ENCODE data around the gene ARHGEF9.

Gene ARHGEF9

DNA sequence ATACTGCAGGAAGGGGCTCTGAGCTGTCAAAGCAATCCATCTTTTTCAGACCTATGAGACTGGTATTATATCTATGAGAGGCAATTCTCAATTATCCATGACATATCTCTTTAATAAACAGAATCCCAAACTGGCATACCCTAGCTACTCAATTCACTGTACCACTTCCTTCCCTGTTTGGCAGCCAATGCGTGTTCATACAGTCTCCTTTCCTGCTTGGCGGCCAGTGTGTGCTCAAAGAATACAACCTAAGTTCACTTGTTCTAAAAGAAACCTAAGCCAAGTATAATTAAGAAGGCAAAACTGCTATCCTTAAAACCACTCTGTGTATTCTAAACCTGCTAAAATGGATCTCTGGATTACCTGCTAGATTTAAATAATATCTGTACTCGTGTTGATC lies 38.3 kb downstream of the ARHGEF9 start:
- no peak for DNase-seq (ENCODE audit: low read depth, low spot score)

DNA sequence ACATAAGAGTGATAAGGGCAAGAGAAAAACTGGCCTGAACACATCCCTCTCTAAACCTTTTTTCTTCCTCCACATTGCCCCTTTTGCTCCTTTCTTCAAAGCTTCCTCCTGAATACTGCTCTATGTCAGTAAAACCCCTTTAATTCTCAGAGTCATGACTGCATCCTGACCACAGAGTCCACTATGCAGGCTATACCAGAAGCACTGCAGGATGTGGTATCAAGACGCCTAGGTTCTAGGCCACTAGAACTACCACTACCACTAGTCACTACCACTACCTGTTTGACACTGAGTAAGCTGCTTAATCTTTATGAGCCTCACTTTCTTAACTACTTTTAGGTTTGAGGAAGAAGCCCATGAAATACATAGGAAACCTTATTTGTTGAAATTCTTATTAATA lies 38.7 kb downstream of the ARHGEF9 start:
- no peak for DNase-seq (ENCODE audit: low read depth, low spot score)

DNA sequence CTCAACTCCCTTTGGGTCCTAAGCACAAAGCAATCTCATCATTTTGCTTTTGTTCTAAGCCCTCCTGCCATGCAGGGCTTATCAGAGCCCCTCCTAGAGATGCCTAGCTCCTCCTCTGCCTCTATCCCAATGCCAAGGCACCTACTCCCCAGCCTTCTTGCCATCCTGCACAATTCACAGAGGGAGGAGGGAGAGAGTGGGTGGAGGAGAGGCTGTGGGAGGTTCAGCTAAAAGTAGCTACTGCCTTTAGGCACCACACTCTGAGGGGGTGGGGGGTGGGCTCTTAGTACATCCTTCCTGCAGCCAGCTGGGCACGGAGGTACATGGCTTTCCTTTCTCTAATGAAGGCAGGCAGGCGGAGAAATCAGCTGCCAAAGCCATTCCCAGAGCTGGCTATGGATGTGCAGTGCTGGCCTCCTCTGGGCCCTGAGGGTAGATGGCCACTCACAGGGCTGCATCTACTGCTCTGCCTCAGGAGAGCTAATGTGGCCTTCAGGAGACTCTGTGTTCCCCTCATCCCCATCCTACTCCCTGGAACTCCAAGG lies 40.1 kb downstream of the ARHGEF9 start:
- DNase-seq (ENCODE audit: low read depth, low spot score) = no peak

DNA sequence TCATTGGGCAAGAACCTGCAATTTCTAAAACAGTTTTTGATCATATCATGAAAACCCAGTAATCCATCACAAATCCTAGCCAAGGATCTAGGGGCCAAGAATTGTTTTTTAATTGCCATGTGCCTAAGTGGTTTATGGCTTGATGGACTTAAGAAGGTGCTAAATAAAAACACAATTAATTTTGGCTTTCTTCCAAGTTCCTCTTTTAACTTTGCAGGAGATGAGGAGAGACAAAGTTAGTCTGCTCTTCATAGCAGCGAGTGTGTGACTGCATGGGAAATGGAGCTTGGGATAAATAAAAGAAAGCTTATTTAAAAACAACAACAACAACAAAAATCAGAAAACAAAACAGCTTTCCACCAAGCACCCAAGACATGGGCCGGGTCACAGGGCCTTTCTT lies 41.4 kb downstream of the ARHGEF9 start:
- DNase-seq (ENCODE audit: low read depth, low spot score) = no peak

DNA sequence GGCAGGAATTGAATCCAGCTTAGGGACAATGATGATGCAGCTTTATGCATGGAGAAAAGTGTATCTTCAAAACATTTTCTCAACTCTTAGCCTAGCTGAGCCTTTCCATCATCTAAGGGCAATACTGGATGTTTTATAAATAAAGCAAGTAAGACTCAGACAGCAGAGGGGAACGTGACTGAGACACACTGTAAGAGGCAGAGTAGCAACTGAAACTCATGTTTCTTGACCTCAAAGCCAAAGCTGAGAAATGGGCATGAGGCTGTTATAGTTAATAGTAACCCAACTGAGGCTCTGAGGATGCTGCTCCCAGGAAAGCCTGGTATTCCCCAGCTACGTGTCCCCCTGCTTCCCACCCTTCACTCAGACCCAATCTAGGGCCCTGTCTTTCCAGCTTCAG lies 44.6 kb downstream of the ARHGEF9 start:
- DNase-seq (ENCODE audit: low read depth, low spot score) = no peak

DNA sequence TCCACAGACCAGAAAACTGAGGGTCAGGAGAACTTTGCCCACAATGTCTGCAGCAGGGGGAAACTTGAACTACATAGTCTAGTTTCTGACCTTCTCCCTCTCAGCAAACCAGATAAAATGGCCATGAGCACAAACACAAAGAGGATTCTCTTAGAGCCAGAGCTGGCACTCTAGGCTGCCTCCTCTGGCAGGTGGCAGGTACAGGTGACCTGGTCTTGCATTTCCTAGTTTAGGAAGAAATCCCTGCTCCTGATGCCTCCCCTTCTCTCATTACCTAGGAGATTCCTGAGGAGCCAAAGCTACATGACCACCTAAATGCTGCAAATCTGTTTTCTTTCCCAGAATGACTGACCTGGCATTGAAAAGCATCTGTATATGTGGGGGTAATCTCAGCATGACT lies 45.1 kb downstream of the ARHGEF9 start:
- no peak for DNase-seq (ENCODE audit: low read depth, low spot score)

DNA sequence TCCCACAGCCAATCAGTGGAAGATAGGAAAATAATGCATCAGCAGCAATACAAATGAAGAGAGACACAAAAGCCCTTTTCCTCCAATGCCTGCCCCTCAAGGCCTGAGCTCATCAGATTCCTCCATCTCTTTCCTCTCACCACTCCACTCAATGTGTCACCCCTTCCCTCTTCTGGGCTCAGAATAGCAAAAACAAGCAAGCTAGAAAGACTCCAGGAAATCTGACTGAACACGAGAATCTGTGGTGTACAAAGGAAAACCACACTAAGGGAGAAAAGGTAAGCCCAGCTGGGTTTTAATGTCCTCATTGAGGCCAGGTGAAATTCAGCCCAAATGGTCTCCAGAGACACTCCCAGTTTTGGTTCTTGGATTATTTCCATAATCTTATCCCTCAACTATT lies 46.3 kb downstream of the ARHGEF9 start:
- no peak for DNase-seq (ENCODE audit: low read depth, low spot score)

DNA sequence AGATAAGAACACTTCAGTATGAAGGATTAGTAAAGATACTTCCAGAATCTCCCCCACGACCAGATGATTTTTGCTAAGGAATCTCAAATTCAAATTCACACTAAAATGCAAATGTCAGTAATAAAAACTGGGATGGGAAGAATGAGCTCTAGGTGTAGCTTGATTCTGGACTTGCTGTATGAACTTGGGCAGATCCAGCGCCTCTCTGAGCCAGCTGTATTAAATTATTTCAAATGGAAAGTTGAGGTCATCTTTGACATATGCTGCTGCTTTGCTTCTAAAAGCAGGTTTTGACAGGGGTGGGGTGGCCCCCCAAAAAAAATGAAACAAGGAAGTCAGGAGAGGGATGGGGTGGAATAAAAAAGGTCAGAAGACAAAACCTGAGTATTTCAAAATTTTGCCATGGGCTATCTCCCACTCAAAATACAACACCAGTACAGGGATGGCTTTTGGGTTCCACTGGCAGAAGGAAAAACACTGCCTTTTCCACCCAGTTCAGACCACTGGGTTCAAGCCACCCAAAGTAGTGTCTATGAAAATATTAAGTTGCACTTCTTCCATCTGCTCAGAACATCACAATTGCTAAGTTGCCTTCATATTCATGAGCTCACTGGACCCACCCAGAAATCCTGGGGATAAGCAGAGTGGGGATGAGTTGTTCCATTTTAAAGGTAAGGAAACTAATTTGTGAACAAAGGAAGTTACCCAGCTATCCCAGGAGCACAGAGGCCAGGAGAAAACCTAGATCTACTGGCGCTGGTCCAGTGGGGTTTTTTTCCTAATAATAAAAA lies 47.7 kb downstream of the ARHGEF9 start:
- DNase-seq (ENCODE audit: low read depth, low spot score) = no peak

DNA sequence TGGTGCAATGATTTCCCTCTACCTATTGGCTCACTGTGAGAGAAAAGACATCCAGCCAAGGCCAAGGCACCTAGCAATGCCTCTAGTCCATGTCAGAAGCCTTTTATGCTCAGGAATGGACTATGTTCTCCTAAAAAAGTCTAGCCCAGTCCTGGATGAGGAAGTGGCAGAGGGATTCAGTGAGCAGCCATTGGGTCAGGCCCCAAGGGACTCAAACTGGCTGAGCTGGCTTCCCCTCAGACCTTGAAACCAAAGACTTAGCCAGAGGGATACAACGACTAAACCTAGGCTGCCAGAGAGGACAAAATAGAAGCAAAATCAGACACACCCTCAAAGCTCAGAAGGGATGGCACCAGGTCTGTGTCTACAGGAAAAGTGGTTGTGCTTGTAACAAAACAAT lies 49.1 kb downstream of the ARHGEF9 start:
- no peak for DNase-seq (ENCODE audit: low read depth, low spot score)

DNA sequence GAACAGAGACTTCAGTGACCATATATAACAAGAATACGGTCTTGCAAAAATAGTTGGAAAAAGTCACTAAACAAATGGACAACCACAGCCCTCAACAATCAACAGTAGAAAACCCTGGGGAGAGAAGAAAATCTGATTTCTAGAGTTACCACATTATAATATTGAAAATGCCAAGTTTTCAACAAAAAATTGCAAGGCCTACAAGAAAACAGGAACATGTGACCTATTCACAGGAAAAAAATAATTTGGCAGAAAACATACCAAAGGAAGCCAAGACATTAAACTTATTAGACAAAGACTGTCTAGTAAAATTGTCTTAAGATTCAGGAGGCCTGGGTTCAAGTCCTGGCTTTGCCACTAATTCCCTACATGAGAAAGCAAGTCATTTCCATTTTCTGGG lies 64.7 kb downstream of the ARHGEF9 start:
- DNase-seq (ENCODE audit: low read depth, low spot score) = no peak

DNA sequence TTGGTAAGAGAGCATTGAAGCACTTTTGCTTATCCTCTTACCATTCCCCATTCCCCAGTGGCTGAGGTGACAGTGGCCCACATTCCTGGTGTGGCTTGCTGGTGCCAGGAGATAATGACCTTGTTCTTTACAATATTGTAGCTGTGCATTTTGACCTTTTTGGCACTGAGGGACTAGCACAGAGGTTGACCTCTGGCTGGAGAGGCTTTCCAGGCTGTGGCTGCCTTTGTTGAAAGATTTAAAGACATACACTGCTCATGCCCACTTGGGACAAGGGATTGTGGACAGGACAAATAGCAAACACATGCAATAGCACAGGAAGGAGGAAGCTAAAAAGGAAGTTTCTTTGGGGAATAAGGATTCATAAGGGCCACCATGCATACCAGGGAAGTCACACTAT lies 65.4 kb downstream of the ARHGEF9 start:
- no peak for DNase-seq (ENCODE audit: low read depth, low spot score)

DNA sequence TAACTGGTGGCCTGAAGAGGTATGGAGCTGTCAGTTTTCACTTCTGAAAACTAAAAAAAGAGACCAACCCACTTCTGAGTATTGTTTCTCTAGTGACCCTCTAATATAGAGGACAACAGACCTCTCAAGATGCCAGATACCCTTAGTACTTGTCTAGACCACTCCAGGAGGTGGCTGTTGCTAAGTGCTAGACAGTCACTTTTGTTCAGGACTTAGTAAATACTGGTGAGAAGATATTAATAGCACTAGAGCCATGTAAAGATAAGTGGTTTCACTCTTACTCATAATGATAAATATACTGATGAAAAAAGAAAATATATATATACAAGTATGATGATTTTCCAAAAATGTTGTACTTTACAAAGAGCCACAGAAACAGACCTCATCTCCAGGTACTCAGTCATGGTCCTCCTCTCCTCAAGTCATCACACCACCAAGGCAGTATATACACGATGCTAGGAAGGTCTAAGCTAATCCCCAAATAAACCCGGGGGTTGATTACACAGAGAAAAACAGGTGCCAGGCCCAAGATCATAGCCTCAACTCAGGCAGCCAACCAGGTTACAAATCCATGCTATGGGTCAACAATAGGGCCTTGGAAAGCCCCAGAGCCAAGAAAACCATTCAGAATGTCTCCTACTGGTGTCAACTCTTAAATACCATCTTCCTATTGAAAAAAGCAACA lies 66.9 kb downstream of the ARHGEF9 start:
- DNase-seq (ENCODE audit: low read depth, low spot score) = no peak

DNA sequence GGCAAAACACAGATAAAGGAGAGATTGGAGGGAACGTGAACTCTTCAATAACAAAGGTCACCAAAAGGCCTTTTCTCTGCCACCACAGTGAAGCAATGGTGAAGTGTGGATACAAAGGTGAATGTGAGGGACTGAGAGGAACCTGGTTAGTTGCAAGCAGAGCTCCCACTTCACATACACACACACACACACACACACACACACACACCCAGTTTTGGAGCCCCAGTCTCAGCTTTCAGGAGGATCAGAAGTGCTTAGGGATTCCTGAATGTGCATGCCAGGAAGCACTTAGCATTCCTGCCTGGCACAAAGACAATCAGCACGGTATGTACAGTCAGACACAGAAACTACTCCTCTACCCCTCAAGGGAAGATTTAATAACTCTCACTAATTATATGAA lies 71.5 kb downstream of the ARHGEF9 start:
- peak; percentile 61 for DNase-seq (ENCODE audit: low read depth, low spot score)

DNA sequence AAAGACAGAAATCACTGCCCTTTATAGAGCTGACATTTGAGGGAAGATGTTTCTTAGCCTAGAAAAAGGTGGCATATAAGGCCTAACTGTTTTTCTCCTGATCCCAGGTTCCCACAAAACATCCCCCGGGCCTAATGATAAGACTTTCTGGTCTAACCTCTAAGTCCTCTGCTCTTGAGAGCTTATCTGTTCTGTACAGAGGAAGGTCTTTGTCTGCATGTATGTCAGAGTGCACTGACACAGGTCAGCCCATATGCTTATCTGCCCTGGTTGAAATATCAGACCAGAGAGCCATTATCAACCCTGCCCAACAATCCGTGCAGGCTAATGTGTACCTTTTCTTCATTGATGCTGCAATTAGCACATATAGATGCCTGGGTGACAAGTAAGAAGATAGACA lies 76.2 kb downstream of the ARHGEF9 start:
- no peak for DNase-seq (ENCODE audit: low read depth, low spot score)

DNA sequence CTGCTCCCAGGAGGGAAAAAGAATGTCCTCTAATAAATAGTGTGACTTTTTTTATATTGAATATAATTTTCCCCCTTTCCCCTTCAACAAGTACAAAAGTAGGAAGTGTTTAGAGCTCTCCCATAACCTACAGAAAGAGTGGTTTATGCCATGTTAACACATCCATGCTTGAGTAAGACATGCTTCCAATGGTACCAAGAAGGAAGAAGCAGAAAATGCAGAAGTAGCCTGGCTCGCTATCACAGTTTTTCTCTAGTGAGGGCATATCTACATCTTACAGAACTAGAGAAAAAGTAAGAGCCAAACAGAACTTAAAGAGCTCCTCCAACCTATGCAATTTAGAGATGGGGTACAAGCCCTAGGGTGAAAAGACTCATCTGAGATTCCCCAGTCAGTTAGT lies 82.5 kb downstream of the ARHGEF9 start:
- no peak for DNase-seq (ENCODE audit: low read depth, low spot score)

DNA sequence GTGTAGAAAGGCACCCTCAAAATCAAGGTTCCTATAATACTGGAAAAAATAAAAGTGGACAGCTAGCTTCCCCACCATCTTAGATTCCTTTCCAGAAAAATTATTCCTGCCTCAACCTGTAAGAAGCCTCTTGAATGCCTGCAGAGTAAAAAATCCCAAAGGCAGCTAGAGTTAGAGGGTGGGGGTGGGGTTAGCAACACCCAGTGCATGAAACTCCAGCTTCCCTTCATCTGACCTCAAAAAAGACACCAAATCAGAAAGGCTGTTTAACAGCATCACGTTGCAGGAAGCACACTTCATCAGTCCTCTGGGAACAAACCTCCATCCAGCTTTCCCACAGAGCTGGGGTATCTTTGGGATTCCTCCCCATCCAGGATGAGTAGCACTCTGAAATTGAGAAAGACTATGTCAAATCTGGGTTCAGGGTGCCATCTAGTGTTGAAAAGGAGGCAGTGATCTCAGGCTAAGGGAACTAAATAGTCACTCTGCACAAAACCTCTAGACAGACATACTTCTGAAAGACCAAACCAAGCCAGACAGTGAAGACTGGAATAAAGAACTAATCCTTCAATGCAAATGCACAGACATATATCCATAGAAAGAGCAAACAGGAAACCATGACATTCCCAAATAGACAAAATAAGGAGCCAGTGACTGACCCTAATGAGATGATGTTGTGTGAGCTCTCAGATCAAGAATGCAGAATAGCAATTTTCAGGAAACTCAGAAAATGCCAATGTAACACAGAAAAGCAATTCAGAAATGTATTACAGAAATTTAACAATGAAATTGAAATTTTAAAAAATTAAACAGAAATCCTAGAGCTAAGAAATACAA lies 97.9 kb downstream of the ARHGEF9 start:
- DNase-seq (ENCODE audit: low read depth, low spot score) = peak; percentile 55

DNA sequence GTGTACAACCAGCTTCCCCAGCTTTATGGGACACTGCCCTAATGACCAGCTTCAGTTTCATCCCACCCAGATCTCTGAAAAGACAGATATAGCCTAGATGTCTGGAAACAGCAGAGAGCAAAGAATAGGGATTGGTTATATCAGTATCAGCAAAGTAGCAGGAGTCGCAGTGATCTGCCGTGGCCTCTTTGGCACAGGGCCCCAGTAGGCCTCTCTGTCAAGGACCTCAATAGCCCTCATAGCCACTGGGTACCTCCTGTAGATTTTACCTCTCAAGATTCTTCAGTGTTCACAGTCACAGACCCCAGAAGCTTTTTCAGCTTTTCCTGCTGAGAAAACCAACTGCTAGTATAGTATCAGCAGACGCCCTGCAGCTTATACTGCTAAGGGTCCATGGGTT lies 104.6 kb downstream of the ARHGEF9 start:
- no peak for DNase-seq (ENCODE audit: low read depth, low spot score)

DNA sequence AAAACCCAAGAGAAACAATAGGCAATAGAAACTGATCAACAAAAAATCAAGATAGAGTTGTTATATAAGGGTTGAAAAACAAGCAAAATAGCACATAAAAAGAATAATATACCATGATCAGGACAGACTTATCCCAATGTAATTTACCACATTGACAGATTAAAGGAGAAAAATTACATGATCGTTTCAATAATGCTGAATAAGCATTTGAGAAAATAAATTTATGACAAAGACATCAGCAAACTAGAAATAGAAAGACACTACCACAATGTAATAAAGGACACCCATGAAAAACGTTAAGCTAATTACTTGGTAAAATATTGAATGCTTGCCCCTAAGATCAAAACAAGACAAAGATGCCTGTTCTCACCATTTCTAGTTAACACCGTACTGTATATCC lies 105.6 kb downstream of the ARHGEF9 start:
- no peak for DNase-seq (ENCODE audit: low read depth, low spot score)

DNA sequence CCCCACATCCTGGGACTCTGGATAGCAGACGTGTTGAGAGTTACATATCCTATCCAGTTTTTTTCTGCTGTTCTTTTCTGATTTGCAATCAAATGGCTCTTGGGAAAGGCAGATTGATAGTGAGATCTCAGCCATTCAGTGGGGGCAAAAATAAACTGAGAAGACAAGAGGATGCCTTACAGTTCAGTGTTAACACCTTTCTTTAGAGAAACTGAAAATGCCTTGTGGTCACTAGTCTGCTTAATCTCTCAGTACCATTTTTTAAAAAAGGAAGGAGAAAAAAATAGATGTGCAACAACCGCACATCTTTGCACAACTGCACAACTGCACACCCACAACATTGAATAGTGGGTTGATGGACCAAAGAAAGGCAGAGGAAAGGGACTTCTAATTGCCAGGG lies 109.3 kb downstream of the ARHGEF9 start:
- no peak for DNase-seq (ENCODE audit: low read depth, low spot score)

DNA sequence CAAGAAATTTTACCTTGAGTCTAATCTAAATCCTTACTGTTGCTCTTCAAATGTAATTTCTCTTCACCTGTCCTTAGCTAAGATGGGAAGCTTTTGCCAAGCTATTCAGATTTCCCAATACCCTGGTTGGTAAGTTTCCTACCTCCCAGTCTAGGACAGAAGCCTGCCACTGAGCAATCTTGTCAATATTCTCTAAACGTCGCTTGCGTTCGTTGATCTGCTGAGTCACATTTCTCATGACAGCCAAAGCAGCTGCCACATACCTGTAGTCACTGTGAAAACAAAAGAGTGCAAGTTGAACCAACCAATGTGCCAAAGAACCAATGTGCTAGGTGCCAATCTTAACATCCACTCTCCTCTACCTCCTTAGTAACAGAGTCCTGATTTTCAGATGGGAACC lies 111.1 kb downstream of the ARHGEF9 start:
- no peak for DNase-seq (ENCODE audit: low read depth, low spot score)

DNA sequence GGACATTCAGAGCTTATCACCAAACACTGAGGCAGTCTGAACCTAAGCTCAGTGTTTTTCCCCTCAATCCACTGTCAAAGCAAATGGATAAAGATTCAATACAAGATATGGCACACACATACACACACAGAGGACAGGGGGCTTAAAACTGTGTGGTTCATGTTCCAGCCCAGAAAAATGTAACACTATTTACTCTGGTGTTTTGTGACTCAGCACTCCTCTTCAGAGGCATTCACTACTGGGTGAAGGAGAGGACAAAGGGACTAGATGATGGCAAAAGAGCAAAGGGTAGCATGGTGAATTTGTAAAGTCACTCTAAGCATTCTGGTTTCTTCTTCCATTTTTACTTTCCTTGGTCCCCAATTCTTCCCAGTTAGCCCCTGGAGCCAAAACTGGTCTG lies 120.3 kb downstream of the ARHGEF9 start:
- DNase-seq (ENCODE audit: low read depth, low spot score) = no peak

DNA sequence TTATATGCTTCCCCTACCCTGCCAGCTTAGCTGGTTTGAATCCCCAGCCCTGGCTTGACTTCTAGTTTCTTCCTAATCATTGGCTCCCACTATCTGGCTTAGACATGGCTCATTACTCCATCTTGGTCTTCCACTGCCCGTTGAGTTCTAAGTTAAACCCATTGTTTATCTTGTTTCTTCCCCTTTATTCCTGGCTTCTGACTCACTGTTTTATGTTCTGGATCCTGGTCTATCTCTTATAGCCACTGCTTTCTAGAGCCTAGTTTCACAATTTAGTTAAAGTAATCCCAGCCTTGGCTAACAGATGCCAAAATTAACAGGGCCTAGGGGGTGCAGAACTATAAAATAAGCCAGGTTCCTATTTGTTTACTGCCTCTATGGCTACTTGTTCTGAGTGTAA lies 120.9 kb downstream of the ARHGEF9 start:
- DNase-seq (ENCODE audit: low read depth, low spot score) = no peak

All from astrocyte of the hippocampus (primary cell).